CD4-positive, alpha-beta T cell (primary cell): ENCODE data around the gene DOCK4. TPM values are rescaled to one million over a fixed set of nuclear protein-coding genes. Genes with fewer than 3 reads are reported as not detected.

ENCODE experiments used
- ATAC-seq: fragments of 200-7000 bp; cut with Tn5 transposase; one replicate; pipeline ENCODE4 v1.10.0; 2022; ENCODE audit warnings: mild to moderate bottlenecking; ENCODE audit not compliant: poor library complexity
- CTCF ChIA-PET: fragments of 350-600 bp; sonication (Branson Sonifier 250); formaldehyde crosslinking; loops from one replicate; lab custom pipeline; 2021; ENCODE audit warnings: antibody characterized with exemption, inconsistent platforms; lab: Charles Lee
- POLR2A ChIA-PET: fragments of 350-600 bp; sonication (Branson Sonifier 250); formaldehyde crosslinking; loops from one replicate; lab custom pipeline; 2021; ENCODE audit warnings: antibody characterized with exemption, inconsistent platforms; lab: Charles Lee
- DNase-seq, 14 experiments: peaks; one replicate each; pipeline ENCODE4 v3.0.0-alpha.2; 2013 to 2020; ENCODE audit warnings: mixed read lengths in 2 of 14
- H3K27ac ChIP-seq, 2 donors: one replicate each; pipeline versions ENCODE4 v1.5.1 to v1.7.0; 2013; ENCODE audit warnings: low read length in 2 of 2, low read depth in 1 of 2, mild to moderate bottlenecking in 1 of 2
- H3K27me3 ChIP-seq, 2 experiments: 1 replicate in 1 of 2; 2 replicates in 1 of 2; pipeline versions ENCODE4 v1.6.1 to v1.7.0; 2013; ENCODE audit warnings: low read length in 2 of 2, control low read depth in 1 of 2, mild to moderate bottlenecking in 1 of 2, moderate library complexity in 1 of 2; ENCODE audit not compliant: insufficient read depth in 2 of 2, control insufficient read depth in 1 of 2
- H3K36me3 ChIP-seq: one replicate; pipeline ENCODE4 v1.6.1; 2013; ENCODE audit warnings: low read length, control low read depth; ENCODE audit not compliant: insufficient read depth
- H3K4me1 ChIP-seq: one replicate; pipeline ENCODE4 v1.6.1; 2013; ENCODE audit warnings: low read length, control low read depth; ENCODE audit not compliant: insufficient read depth
- H3K4me3 ChIP-seq: one replicate; pipeline ENCODE4 v1.5.1; 2013; ENCODE audit warnings: mild to moderate bottlenecking, low read length, moderate library complexity
- H3K9me3 ChIP-seq, 2 experiments: 1 replicate in 1 of 2; 2 replicates in 1 of 2; pipeline versions ENCODE4 v1.6.1 to v1.7.0; 2013; ENCODE audit warnings: low read length in 2 of 2, mild to moderate bottlenecking in 2 of 2, control low read depth in 1 of 2, moderate library complexity in 1 of 2; ENCODE audit not compliant: control insufficient read depth in 1 of 2, insufficient read depth in 1 of 2
- H3K27ac Mint-ChIP-seq: one replicate; pipeline ENCODE4 v1.8.0; 2020; ENCODE audit warnings: mixed read lengths
- H3K27me3 Mint-ChIP-seq: one replicate; pipeline ENCODE4 v1.8.0; 2021; ENCODE audit warnings: mixed read lengths
- H3K36me3 Mint-ChIP-seq: one replicate; pipeline ENCODE4 v1.8.0; 2021; ENCODE audit warnings: low read depth, mixed read lengths
- H3K4me1 Mint-ChIP-seq: one replicate; pipeline ENCODE4 v1.8.0; 2021; ENCODE audit warnings: low read depth, mixed read lengths
- H3K4me3 Mint-ChIP-seq: one replicate; pipeline ENCODE4 v1.8.0; 2020; ENCODE audit warnings: mild to moderate bottlenecking, mixed read lengths
- H3K9me3 Mint-ChIP-seq: one replicate; pipeline ENCODE4 v1.8.0; 2020; ENCODE audit warnings: mixed read lengths
- intact Hi-C, 2 experiments: fragments of 100-400 bp; cut with DNase I in 1 of 2; cut with micrococcal nuclease in 1 of 2; formaldehyde crosslinking; loops; one replicate each; pipeline versions ENCODE4 v1.15.1 to v1.9.0; 2023 to 2025; cut with DNase I, micrococcal nuclease
- total RNA-seq, 174 experiments: library from RNA in 2 of 174; stranded (reverse) in 2 of 174; gene quantifications; one replicate each; pipeline ENCODE4 v1.2.3 and lab custom pipeline; 2021 to 2026
- TF ChIP-seq, protein P1 (sequence below): fragments of 200-600 bp; IDR thresholded peaks from one replicate; pipeline ENCODE4 v1.8.0; 2022; ENCODE audit warnings: antibody characterized with exemption, mild to moderate bottlenecking

Gene DOCK4
- total RNA-seq, 2 experiments from 2014 or later: 0.31 to 0.38 TPM

- no peaks in the 10 kb centered on the region for H3K4me1 ChIP-seq
- Mint-ChIP-seq H3K9me3 (no peaks in the 10 kb centered on the region), H3K27me3 (no peaks in the 10 kb centered on the region), H3K4me3 (no peak overlapping the region), H3K4me1 (no peaks in the 10 kb centered on the region), H3K27ac (no peak overlapping the region), H3K36me3 (no peaks in the 10 kb centered on the region)
- H3K9me3 ChIP-seq: no peaks in the 10 kb centered on the region
- H3K4me3 ChIP-seq: no peak overlapping the region
- TF ChIP-seq, protein P1, sequence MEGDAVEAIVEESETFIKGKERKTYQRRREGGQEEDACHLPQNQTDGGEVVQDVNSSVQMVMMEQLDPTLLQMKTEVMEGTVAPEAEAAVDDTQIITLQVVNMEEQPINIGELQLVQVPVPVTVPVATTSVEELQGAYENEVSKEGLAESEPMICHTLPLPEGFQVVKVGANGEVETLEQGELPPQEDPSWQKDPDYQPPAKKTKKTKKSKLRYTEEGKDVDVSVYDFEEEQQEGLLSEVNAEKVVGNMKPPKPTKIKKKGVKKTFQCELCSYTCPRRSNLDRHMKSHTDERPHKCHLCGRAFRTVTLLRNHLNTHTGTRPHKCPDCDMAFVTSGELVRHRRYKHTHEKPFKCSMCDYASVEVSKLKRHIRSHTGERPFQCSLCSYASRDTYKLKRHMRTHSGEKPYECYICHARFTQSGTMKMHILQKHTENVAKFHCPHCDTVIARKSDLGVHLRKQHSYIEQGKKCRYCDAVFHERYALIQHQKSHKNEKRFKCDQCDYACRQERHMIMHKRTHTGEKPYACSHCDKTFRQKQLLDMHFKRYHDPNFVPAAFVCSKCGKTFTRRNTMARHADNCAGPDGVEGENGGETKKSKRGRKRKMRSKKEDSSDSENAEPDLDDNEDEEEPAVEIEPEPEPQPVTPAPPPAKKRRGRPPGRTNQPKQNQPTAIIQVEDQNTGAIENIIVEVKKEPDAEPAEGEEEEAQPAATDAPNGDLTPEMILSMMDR: no peak
- H3K36me3 ChIP-seq: no peaks in the 10 kb centered on the region
- intact Hi-C loops: no loop called here
- ChIA-PET POLR2A (no interaction called here), CTCF (no interaction called here)
- no peaks in the 10 kb centered on the region for H3K27me3 ChIP-seq
- ATAC-seq (no peak), DNase-seq (no peak)
- no peak overlapping the region for H3K27ac ChIP-seq
These were observed 338.8 kb downstream of the DOCK4 start for GRCh38 chr7:111867348-111867931.

DNA sequence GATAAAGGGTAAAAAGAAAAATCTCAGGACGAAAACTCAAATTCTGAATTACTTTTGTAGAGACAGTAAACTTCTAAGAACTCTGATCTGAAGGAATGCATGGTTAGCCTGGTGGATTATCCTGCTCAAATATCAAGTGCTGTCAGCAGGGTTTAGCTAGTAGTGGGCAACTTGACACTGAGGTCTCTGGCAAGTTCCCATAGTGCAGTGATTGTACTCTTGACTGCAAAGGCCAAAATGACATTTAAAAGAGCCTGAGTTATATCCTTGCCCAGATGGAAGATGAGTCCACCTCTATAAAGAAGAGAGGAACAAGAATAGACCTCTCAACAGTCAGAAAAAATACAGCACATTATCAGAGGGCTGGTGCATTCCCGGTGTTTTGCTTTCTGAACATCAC, 339.4 kb downstream of the DOCK4 start:
- H3K27ac ChIP-seq: no peak overlapping the region
- POLR2A ChIA-PET: no interaction called here
- TF ChIP-seq, protein P1: no peak

DNA sequence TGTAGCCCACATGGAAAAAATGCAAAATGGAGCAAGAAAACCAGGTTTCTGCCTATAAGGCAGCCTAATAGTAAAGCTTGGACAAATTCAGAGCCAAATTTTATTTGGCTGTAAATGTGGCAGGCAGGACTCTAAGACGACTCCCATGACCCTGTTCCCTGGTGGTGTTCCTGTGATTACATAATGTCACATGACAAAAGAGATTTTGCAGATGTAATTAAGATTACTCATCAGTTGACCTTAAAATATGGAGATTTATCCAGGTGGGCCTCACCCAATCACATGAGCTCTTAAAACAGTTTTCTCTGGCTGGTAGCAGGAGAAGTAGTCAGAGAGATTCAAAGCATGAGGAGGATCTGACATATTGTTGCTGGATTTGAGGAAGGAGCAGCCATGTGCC, 340.8 kb downstream of the DOCK4 start:
- CTCF ChIA-PET: interaction anchor here (0.6 kb wide), 2 partner anchors 12 to 16 kb away, joined by 3 read pairs; no protein-coding TSS in a partner anchor
- Mint-ChIP-seq H3K27me3 (no peaks in the 10 kb centered on the region), H3K4me3 (no peak overlapping the region), H3K27ac (no peak overlapping the region), H3K36me3 (no peaks in the 10 kb centered on the region), H3K9me3 (no peaks in the 10 kb centered on the region), H3K4me1 (no peaks in the 10 kb centered on the region)
- Histone ChIP-seq H3K9me3 (no peaks in the 10 kb centered on the region), H3K4me3 (no peak overlapping the region), H3K4me1 (no peaks in the 10 kb centered on the region), H3K36me3 (no peaks in the 10 kb centered on the region), H3K27ac (no peak overlapping the region), H3K27me3 (no peaks in the 10 kb centered on the region)
- TF ChIP-seq, protein P1: no peak
- intact Hi-C loops: no loop called here
- POLR2A ChIA-PET: no interaction called here
- DNase-seq (no peak), ATAC-seq (no peak)

More for the DNA sequence above, 339.4 kb downstream of the DOCK4 start:
- no peak overlapping the region for H3K4me3 ChIP-seq
- no peak overlapping the region for H3K4me3 Mint-ChIP-seq
- no peaks in the 10 kb centered on the region for H3K9me3 ChIP-seq
- no peaks in the 10 kb centered on the region for H3K27me3 ChIP-seq
- DNase-seq: no peak
- no peaks in the 10 kb centered on the region for H3K36me3 ChIP-seq
- no peak for ATAC-seq
- no peaks in the 10 kb centered on the region for H3K4me1 ChIP-seq
- no peaks in the 10 kb centered on the region for H3K4me1 Mint-ChIP-seq
- no peak overlapping the region for H3K27ac Mint-ChIP-seq
- H3K36me3 Mint-ChIP-seq: no peaks in the 10 kb centered on the region
- intact Hi-C loops: no loop called here
- CTCF ChIA-PET: no interaction called here
- H3K27me3 Mint-ChIP-seq: no peaks in the 10 kb centered on the region
- H3K9me3 Mint-ChIP-seq: no peaks in the 10 kb centered on the region
